HG03175 (cell line): ENCODE measurements around the gene USP9X.
"Not testable (repeated sequence)": the region's sequence is repeated elsewhere in the genome, so short reads cannot be mapped to it uniquely, and the experiment has no call there.

Experiments
- ATAC-seq: cut with Tn5 transposase; IDR thresholded peaks from one replicate; pipeline ENCODE4 v1.9.1; 2021; ENCODE audit warnings: mild to moderate bottlenecking, moderate library complexity; ENCODE audit not compliant: unreplicated experiment

USP9X gene

DNA sequence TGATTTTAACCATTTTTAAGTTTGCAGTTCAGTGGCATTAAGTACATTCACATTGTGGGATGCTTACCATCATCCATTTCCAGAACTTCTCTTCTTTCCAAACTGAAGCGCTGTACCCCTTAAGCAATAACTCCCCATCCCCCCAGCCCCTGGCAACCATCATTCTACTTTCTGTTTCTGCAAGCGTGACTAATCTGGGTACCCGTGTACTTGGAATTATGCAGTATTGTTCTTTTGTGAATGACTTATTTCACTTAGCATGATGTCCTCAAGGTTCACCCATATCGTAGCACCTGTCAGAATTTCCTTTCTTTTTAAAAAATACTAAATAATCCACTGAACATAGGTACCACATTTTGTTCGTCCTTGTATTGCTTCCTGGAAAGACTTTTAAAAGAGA, 32.9 kb downstream of the USP9X start:
- no peak for ATAC-seq

DNA sequence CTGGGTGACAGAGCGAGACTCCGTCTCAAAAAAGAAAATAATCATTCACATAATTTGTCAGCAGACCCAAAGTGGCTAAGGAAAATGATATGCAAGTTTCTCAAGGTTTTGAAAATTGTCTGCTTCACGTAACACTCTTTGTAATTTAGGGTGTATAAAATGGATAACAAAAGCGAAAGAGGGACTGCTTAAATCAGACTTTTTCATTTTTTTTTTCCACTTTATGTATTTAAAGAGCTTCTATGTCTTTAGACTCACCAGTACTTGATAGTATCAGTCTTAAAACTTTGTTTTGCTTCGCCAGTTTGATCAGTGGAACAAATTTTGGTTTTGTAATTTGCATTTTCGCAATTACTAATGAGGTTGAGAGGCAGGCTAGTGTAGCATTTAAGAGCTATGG, 34.6 kb downstream of the USP9X start:
- ATAC-seq = peak; percentile 35

DNA sequence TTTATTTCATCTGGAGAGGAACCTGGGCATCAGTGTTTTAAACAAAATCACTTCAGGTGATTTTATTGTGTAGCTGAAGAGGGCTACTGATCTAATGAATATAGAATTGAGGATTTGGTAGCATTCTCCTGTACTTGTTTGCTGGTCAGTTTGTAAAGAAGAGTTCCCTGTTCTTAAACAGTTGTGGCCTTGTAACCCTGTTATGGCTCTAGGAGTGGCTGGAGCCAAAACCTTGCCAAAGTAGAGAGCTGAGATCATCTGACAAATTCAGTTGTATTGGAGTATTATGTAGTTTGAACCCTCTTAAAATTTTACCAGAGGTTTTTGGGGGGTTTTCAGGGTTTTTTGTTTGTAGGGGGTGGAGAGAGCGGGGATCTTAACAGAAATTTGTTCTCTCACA, 36.5 kb downstream of the USP9X start:
- ATAC-seq = no peak

DNA sequence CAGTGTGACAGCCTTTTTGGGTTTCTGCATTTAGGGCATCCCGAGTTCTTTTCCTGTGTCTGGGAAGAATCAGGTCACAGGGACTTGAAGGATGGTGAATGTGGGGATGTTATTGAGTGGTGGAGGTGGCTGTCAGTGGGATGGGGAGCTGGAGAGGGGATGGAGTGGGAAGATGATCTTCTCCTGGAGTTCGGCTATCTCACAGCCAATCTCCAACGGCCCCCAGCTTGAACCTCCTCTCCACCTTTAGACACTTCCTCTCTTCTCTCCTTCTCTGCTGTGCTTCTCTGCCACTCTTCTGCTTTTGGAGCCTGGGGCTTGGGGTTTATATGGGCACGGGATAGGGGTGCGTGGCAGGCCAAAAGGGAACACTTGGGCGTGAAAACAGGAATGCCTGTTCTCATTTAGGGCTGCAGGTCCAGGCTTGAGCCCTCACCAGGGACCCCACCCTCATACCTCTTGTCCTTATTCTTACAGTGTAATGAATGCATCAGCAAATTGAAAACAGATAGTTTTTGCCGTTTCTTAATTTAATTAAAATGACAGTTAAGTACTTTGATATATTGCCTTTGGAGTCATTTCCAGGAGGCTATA, 37.5 kb downstream of the USP9X start:
- no peak for ATAC-seq

DNA sequence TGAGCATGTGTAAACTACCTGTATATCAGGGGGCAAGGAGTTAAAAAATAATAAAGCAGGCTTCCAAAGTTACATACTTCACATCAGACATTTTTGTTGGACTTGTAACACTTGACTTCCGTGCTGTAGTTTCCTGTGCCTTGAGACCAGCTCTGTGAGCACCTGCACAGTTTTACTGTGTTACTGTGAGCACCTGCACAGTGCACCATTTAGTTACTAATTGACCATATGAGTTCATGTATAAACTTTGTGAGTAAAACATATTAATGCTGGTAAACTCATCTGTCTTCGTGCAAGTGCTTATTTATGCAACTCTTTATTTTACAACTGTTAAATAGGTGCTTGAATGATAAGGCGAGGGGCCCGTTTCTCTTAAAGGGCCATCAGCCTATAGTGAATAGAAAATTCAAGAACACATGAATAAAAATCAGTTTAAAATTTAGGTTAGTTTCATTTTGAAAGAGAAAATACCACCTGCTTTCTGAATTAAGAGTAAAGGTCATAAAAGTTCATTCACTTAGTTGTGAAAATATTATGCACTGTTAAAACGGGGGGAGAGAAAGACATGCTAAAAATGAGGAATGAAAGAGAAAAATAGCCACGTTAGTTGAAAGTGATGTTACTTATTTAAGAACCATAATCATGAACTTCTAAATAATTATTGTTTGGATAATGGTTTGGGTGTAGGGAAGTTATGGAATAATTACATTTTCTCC, 42.4 kb downstream of the USP9X start:
- peak; percentile 82 for ATAC-seq

DNA sequence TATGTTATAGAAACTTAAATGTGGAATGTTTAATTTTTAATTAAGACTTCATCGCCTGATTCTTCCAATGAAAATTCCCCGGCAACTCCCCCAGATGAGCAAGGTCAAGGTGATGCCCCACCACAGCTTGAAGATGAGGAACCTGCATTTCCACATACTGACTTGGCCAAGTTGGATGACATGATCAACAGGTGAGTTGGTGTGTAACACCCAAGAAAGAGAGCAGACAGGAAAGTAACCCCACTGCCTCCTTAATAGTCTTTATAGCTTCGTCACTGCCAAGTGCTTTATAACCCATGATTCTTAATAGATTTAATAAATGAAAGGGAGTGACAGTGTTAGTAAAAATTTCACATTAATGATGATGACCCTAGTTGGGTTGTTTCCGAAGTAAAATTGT, 43.7 kb downstream of the USP9X start:
- ATAC-seq = no peak

DNA sequence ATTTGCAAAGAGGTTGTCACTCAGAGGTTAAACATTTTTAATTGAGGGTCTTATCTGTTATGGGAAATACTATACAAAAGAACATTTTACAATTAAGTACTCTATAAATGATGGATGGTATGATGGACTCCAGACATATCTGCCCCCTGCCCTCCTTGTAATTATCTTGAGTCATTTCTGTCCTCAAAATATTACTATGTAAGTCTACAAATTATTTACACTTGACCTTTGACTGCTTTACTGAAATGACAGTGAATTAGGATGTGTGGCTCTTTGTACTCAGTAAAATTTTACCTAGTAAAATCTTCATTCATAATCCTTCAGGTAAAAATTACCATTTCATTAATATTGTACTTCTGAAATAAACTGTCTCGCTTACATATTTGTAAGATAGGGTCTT, 46.5 kb downstream of the USP9X start:
- no peak for ATAC-seq

DNA sequence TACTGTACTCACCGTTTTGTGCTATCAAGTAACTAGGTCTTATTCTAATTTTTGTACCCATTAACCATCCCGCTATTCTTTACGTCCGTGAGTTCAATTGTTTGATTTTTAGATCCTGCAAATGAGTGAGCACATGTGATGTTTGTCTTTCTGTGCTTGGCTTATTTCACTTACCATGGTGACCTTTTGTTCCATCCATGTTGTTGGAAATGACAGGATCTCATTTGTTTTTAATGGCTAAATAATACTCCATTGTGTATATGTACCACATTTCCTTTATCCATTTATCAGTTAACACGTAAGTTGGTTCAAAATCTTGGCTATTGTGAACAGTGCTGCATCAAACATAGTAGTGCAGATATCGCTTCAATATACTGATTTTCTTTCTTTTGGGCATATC, 48.3 kb downstream of the USP9X start:
- no peak for ATAC-seq

DNA sequence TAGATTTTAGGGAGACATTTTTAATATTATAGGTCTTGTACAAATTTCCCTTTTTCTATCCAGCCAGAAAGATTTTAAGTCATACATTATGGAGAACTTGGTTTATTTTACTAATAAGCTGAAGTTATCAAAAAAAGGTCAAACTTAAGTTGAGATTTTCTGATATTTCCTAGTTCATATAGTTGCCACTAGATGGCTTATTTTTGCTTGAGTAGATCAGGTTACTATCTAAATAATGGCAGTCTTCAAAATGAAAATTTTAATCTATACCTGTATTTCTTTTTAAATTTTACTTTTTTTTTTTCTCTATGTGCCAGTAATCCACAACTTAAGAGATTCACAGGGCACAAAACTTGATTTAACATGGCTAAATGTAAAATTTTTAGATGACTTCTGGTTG, 52.3 kb downstream of the USP9X start:
- no peak for ATAC-seq

DNA sequence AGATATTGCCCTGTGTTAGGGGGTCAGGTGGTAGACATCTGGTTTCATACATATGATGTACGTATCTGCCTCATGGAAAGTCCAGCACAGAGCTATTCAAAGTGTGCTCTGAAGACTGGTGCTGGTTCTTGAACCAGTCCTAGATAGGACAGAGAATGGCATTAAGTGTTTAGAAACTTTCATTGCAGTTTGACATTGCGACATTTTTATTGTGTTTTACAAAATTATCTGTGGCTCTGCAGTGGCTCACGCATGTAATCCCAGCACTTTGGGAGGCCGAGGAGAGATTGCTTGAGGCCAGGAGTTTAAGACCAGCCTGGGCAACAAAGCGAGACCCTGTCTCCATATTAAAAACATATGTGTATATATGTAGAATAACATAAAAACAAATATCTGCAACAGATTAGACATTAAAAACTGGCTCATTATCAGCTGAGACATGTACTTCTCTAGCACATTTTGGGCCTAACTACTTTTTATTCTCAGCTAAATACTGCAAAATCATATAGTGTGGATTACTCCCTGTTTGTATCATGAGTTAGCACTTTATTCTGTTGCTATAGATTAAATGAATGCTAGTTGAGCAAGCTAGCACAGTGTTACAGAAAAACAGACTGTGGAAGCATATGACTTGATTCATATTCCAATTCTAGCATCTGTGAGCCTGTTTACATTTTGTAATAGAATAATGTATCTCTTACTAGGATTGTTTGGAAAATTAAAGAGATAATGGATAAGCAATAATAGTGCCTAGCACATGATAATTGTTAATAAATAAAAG, 57.1 kb downstream of the USP9X start:
- no peak for ATAC-seq

DNA sequence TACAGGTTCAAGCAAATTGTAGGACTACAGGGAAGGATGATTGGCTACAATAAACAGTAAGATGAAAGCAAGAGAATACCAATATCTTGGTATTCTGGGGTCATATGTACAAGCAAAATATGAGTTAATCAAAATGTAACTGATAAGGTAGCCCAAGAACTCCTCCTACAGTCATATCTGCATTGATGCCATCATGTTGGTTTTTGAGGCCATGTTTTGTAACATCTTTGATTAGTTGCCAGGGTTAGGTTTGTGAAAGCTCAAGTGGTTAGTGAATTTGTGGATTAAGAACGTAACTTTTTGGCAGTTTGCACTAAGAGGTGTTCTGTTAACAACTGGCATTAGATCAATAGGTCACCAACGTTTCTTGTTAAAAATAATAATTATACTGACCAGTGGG, 59.6 kb downstream of the USP9X start:
- ATAC-seq = no peak

DNA sequence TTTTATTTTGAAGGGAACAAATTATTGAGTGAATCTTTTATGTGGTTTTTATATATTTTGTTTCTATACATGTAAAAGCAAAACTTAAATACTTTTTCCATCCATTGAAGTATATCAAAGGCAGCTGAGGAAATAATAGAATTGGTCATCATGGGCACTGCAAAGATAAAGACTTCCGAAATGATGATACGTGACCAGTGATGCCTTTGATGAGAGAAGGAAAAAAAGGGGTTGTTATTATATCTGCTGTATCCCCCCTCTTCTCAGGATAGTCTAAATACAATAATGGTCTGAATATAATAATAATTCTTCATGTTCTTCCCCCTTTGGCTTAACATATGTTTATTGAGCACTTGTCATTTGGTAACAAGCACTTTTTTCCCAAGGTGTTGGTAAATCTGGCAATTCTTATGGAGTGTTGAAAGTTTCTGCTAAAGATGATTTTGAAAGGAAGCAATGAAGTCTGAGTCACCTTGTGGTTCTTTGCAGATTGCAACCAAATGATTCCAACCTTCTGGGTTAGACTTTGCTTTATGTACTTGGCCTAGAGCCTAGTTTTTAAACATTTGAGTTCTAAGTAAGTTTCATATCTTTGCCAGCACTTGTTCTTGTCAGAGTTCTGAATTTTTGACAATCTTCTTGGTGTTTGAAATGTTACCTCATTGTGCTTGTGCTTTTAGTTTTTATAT, 60.8 kb downstream of the USP9X start:
- no peak for ATAC-seq

DNA sequence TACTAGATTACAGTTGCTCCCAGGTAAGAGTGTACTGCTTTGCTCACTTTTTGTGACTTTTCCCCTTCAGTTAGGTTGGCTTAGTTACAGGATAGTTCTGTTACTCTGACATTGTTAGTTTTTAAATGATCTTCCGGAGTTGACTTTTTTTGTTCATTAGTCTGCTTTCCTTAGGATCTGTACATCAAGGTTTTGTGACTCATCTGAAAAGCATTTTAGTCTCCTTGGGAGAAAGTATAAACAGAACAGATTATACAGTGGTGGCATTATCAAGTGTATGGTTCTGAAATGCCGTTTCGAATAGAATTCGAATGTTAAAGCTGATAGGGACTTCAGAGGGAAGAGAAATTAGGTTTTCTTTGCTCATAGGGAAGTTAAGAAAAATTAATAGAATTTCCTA, 63.3 kb downstream of the USP9X start:
- no peak for ATAC-seq

DNA sequence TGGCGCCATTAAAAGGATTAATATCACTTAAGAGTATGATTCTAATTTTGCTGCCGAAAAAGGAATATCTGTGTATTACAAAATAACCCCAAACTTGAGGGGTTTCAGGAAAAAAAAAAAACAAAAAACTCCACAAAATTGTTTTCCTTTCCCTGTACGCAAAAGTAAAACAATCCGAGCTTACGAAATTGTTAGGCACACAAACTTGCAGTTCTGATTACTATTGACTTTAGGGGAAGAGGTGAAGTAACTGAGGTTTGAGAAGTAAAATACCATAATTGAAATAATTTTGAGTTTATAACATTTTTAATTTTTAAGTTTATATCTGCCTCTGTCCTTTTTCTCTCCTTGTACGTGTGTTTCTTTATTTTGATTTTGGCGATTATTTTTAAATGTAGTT, 64.8 kb downstream of the USP9X start:
- ATAC-seq = no peak

DNA sequence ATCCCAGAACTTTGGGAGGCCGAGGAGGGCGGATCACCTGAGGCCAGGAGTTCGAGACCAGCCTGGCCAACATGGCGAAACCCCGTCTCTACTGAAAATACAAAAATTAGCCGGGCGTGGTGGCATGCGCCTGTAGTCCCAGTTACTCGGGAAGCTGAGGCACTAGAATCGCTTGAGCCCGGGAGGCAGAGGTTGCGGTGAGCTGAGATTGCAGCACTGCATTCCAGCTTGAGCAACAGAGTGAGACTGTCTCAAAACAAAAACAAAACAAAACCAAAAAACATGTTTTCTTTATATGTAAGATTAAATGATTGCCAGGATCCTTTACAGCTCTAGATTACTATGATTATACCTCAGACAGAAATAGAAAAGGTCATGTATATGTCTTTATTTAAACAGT, 66.5 kb downstream of the USP9X start:
- ATAC-seq = not testable (repeated sequence)

DNA sequence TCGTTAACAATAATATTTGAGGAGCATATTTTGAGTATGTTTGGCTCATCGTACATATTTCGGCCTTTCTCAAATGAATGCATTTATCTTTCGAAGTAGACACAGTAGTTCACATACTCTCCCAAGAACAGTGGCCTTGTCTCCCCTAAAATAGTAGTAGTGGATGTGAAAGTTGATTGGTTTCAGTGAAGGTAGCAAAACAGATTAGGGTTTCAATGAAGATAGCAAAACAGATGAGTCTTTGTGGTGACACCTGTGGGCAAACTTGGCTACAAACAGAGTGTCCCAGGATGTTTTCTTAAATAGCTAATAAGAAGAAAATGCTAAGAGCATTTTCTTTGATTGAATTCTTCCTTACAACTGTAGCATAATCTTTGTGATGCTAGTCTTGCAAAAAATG, 67.0 kb downstream of the USP9X start:
- ATAC-seq = no peak

DNA sequence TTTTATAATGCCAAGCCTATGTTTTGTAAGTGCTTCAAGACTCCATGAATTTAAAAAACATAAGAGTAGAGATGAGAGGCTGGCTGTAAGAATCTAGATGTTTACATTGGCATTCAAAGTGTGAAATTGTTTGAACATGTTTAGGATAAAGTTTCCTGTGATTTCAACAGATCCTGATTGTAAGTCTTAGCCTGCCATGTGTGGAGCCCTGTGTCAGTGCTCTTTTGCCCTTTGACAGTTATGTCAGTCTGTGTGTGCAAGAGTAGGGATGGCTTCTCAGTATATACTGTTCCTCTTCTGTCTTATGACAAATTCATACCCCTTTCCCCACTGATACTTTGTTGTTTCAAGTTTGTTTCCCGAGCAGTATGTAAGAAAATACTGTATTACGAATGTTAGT, 68.2 kb downstream of the USP9X start:
- no peak for ATAC-seq

DNA sequence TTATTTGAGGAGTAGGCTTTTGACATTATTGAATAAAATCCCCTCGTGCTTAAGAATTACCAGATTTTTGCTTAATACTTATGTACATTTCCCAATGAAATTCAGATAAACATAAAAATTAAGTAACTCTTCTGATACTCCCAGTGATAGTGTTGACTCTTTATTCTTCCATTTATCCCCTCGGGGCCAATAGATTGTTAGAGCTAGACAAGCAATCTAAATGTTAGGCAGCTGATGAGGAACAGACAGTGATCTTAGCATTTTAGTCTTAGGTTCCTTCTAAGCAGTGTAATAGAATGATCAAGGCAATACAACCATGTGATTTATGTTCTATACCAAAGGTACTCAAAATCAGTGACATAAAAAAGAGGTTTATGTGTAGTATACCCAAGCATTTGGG, 68.7 kb downstream of the USP9X start:
- ATAC-seq = no peak

DNA sequence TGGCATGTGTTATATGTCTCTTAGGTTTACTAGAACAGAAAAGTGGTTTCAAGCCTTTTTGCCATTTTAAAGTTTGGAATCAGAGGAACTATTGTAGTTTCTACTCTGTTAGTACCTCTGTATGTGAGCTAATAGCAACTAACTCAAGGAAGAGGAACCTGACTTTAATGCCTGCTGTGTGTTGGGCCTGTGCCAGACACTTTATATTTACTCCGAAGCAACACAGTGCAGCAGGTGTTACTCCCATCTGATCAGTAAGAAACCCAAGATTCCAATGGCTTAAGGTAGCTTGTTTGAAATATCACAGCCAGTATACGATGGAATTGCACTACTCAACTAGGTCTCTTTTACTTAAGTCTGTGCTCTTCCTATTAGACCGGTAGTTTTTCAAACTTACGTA, 79.2 kb downstream of the USP9X start:
- ATAC-seq = no peak

DNA sequence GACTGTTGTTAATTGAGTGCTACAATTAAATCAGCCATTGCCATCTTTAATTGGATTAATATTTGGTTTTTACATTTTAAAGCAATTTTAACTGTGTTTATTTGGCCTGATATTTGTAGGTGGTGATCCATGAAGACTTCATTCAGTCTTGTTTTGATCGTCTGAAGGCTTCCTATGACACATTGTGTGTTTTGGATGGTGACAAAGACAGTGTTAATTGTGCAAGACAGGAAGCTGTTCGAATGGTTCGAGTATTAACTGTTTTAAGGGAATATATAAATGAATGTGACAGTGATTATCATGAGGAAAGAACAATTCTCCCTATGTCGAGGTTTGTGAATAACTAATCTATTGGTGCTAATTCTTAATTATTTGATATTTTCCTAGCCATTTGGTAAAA, 82.6 kb downstream of the USP9X start:
- no peak for ATAC-seq

DNA sequence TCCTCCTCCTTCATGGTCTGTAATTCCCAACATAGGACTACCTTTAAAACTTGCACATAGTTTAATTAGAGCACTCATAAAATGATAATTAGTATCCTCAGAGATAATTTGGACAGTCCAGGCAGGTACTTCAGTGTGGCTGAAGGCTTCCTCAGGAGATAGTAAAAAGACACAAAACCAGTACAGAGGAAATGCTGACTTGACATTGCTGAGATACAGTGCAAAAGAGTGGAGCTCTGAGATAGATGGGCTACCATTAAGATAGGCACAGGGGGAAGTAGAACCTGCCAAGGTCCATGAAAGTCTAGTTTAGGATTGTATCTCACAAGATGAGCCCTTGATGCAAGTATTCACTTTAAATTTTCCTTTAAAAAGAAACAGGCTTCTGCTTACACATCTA, 91.0 kb downstream of the USP9X start:
- no peak for ATAC-seq

DNA sequence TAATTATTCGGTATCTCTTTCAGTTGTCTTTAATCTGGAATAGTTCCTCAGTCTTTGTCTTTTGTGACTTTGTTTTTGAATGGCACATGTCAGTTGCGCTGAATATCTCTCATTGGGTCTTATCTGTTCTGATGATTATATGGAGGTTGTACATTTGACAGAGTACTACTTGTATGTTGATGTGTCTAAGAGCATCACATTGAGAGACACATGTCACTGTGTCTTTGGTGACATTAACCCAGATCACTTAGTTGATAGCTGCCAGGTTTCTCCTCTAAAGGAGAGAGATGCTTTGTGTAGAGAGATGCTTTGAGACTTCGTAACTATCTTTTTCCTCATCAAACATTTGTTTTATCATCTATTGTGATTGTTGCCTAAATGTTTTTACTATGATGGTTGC, 92.1 kb downstream of the USP9X start:
- ATAC-seq = no peak
